22Rv1 (cell line): ENCODE data around the gene TTL.
"Not testable (repeated sequence)": the region's sequence is repeated elsewhere in the genome, so short reads cannot be mapped to it uniquely, and the experiment has no call there.

ENCODE experiments used
- CTCF ChIP-seq: fragments of 450-650 bp; IDR thresholded peaks from 2 replicates; pipeline ENCODE4 v1.5.1; 2017; ENCODE audit warnings: mild to moderate bottlenecking
- ZFX ChIP-seq: fragments of 450-650 bp; IDR thresholded peaks from 2 replicates; pipeline ENCODE4 v1.6.1; 2017; ENCODE audit warnings: antibody characterized with exemption, borderline replicate concordance

DNA sequence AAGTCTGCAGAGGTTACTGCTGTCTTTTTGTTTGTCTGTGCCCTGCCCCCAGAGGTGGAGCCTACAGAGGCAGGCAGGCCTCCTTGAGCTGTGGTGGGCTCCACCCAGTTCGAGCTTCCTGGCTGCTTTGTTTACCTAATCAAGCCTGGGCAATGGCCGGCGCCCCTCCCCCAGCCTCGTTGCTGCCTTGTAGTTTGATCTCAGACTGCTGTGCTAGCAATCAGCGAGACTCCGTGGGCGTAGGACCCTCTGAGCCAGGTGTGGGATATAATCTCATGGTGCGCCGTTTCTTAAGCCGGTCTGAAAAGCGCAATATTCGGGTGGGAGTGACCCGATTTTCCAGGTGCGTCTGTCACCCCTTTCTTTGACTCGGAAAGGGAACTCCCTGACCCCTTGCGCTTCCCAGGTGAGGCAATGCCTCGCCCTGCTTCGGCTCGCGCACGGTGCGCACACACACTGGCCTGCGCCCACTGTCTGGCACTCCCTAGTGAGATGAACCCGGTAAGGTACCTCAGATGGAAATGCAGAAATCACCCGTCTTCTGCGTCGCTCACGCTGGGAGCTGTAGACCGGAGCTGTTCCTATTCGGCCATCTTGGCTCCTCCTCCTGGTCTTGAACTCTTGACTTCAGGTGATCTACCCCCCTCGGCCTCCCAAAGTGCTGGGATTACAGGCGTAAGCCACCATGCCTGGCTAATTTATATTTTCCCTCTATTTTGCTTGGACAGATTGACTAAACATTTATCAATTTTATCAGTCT lies 27.5 kb downstream of the TTL start:
- TF ChIP-seq CTCF, ZFX: not testable (repeated sequence)
